Endothelial cell of hepatic sinusoid (primary cell): Measurements from ENCODE around the gene QRFPR.
"Not testable (repeated sequence)": the region's sequence is repeated elsewhere in the genome, so short reads cannot be mapped to it uniquely, and the experiment has no call there.

Experiments used
- in situ Hi-C: cut with HindIII; loops from 2 replicates; pipeline ENCODE4 v1.10.0; 2017; ENCODE audit warnings: low sequenced_read_pairs

The QRFPR gene

GRCh38 chr4:121380776-121381462, at the start of gene QRFPR:
TSS of gene QRFPR (minus strand) at chr4:121381018. CDS start at chr4:121380647, 371 bp downstream.
- in situ Hi-C loops = no loop called here

DNA sequence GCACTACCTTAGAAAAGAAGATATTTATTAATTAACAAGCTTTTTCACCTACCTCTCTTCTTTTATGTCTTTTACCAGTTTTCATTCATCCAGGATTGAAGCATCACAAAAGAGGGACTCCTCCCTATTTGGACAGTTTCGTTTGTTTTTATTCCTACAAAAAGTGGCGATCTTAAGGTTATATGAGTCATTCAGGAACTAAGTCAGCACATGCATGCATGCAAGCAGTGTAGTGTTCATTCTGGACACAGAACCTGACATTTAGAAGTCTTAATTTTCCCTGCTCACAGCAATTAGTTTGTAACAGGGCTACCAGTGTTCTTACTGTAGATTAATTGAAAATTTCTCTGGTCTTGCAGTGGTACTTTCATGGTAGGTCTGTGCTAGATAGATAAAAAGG, 47.9 kb upstream of the QRFPR start:
- in situ Hi-C loops = no loop called here

- in situ Hi-C loops = no loop called here
Measured at GRCh38 chr4:121421594-121421993, 40.8 kb upstream of the QRFPR start.

- in situ Hi-C loops = no loop called here
Measured at GRCh38 chr4:121411151-121411744, 30.4 kb upstream of the QRFPR start.

GRCh38 chr4:121408567-121408966, 27.7 kb upstream of the QRFPR start:
- in situ Hi-C loops = not testable (repeated sequence)

DNA sequence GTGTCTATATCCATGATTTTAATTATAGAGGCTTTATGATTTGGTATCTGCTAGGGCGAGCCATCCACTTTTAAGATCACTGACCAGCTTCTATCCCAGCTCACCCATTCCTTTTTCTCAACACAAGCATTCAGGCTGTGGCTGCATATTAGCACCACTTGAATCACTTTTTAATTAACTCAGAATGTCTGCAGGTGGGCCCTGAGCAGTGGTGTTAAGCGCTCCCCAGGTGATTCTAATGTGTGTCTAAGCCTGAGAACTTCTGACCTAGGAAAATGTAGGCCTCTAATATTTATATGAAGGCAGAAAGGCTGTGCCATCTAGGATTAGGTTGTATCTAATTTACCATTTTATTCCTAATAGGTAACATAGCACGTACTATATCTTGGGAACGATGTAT, 19.8 kb upstream of the QRFPR start:
- in situ Hi-C loops = no loop called here

GRCh38 chr4:121397941-121398601, 17.3 kb upstream of the QRFPR start:
- in situ Hi-C loops = no loop called here

GRCh38 chr4:121397434-121397833, 16.6 kb upstream of the QRFPR start:
- in situ Hi-C loops = no loop called here

DNA sequence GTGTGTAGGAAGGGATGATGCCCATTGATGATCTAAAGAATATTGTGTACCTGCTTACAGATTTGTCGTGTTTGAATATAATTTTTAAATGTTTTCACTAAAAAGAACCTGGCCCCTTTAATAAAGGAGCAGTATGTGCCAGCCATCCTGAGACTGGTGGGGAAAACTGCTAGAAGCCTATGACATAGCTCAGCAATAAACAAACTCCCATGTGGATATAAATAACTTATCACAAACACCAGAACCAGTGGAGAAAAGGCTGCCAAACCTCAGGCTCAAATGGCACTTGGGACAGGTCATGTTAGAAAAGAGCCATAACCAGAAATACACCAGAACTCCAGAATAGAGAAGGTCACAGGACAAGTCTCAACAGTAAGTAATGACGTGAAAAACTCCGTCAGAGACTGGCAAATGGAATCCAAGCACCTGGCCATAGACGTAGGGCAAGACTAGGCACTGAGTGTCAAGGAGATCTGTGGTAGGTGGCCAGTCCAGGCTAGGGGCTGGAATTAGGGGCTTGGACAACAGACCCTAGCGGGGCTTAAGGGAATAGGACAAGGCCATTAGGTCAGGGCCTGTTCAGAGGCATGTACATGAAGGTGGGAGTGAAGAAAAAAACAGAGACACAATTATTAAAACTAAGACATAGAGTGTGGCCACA, 11.7 kb upstream of the QRFPR start:
- in situ Hi-C loops = no loop called here

DNA sequence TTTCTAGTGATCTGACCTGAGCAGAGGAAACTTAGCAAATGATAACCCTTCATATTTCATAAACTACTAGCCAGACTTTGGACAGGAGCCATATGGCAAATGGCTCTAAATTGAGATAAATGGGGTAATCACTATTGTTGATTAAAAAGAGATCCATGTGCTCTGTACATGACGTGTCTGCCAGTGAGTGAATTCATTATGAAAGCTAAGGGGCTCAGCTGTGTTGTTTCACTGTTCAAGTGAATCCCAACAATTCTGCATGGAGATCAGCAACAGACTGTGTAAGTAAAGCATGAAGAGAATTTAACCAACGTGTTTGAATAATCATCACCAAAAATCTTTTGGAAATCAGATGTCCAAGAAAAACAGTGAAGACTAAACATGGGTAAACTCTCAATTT, 9.5 kb upstream of the QRFPR start:
- in situ Hi-C loops = no loop called here

GRCh38 chr4:121379276-121379675, 1.5 kb downstream of the QRFPR start:
- in situ Hi-C loops = no loop called here

- in situ Hi-C loops = no loop called here
Measured at GRCh38 chr4:121377076-121377475, 3.7 kb downstream of the QRFPR start.

DNA sequence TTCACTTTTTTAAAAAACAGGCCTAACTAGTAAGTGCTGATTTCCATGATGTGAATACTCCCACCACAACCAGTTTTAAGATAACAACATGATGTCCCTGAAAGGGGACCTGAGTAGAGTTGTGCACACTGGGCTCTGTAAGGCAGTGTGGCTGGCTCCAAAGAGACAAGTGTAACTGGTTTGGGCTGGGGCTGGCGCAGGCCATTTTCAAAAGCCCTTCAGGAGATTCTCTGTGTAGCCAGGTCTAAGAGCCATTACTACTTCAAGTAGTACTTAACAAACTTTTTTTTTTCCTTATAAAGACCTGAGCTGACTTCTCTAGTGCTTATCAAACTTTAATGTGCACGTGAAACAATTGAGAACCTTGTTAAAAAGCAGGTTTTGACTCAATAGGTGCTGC, 4.3 kb downstream of the QRFPR start:
- in situ Hi-C loops = no loop called here

GRCh38 chr4:121376097-121376496, 4.7 kb downstream of the QRFPR start:
- in situ Hi-C loops = no loop called here

DNA sequence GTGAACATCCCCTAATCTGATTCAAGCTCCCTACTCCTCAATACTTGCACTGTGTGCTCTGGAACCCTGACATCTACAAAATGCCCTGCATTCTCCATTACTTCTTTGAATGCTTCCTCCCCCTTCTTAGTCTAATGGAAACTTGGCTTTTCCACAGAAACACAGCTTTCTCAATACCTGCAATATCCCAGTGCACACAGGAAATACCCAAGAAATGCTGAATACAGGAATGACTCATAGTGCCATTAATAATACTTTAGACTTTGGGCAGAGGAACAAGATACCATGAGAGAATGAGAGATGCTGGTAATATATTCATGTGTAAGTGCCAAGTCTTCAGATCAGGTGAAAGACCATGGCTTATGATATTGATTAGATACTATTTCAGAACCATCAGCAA, 5.6 kb downstream of the QRFPR start:
- in situ Hi-C loops = no loop called here

DNA sequence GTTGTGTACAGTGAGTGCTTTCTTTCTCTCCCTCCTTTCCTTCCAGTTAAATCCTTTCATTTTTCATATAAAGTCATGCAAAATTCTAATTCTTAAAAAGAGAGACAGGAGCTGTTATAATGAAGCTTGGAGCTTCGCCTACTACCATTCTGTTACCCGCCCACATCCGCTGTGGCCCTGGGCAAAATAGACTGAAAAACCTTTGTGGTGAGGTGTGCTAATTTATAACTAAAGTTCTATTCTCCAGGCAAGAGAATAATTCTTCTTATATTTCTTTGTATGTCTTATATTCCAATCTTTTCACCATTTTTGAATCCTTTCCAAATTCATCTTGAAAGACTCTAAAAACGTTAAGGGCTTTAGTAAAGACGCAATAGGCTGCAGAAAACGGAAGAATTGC, 7.0 kb downstream of the QRFPR start:
- in situ Hi-C loops = loop anchor here (5.0 kb wide), 1 partner anchor 363 kb away; no protein-coding TSS in a partner anchor

GRCh38 chr4:121370729-121371325, 10.0 kb downstream of the QRFPR start:
- in situ Hi-C loops = loop anchor here (5.0 kb wide), 1 partner anchor 366 kb away; no protein-coding TSS in a partner anchor

GRCh38 chr4:121360495-121360894, 20.3 kb downstream of the QRFPR start:
- in situ Hi-C loops = no loop called here

- in situ Hi-C loops = no loop called here
Measured at GRCh38 chr4:121358473-121358872, 22.3 kb downstream of the QRFPR start.

GRCh38 chr4:121353213-121353612, 27.6 kb downstream of the QRFPR start:
- in situ Hi-C loops = no loop called here

DNA sequence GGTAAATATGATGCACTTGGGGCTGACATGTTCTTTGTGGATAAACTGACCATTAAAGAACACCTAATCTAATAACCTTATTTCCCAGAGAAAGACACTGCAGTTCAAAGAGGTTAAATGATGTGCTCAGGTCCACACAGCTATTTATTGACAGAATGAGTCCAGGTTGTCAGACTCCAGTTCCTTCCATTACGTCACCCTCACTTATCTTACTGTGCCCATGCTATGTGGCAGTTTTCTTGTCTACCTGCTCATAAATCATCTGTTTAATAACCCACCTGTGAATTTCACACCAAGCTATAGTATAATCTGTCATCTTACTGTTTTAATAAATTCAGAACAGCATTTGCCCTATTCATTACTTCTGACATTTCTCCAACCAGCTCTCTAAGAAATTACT, 36.7 kb downstream of the QRFPR start:
- in situ Hi-C loops = no loop called here
